Hepatocyte (in vitro differentiated cells): ENCODE data around the gene TBATA.

Experiments
- EZH2 ChIP-seq: fragments of 200-600 bp; sonication (generic); IDR thresholded peaks from 2 replicates; pipeline ENCODE4 v1.6.1; 2016; ENCODE audit warnings: antibody characterized with exemption, mild to moderate bottlenecking, borderline replicate concordance
- TF ChIP-seq, protein P1 (sequence below): fragments of 200-600 bp; sonication (generic); IDR thresholded peaks from 2 replicates; pipeline ENCODE4 v1.5.1; 2016; ENCODE audit warnings: antibody characterized with exemption, mild to moderate bottlenecking; ENCODE audit not compliant: poor library complexity

DNA sequence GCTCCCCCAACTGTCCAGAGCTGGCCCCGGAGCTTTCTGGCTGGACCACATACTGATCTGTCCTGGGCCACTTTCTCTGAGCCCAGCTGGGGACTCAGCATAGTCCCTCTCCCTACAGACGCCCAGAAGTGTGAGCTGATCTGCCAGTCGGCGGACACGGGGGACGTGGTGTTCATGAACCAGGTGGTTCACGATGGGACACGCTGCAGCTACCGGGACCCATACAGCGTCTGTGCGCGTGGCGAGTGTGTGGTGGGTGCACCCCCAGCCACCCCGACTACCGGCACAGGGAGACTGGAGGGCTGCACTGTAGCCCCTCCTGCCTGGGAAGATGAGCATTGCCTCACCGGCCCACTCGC, 41.8 kb downstream of the TBATA start:
- TF ChIP-seq, protein P1, sequence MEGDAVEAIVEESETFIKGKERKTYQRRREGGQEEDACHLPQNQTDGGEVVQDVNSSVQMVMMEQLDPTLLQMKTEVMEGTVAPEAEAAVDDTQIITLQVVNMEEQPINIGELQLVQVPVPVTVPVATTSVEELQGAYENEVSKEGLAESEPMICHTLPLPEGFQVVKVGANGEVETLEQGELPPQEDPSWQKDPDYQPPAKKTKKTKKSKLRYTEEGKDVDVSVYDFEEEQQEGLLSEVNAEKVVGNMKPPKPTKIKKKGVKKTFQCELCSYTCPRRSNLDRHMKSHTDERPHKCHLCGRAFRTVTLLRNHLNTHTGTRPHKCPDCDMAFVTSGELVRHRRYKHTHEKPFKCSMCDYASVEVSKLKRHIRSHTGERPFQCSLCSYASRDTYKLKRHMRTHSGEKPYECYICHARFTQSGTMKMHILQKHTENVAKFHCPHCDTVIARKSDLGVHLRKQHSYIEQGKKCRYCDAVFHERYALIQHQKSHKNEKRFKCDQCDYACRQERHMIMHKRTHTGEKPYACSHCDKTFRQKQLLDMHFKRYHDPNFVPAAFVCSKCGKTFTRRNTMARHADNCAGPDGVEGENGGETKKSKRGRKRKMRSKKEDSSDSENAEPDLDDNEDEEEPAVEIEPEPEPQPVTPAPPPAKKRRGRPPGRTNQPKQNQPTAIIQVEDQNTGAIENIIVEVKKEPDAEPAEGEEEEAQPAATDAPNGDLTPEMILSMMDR, result no peak
- no peak for TF ChIP-seq EZH2
